WERI-Rb-1 (cell line): ENCODE measurements around the gene OLIG2.
A peak's percentile ranks its signal among the peaks of the same experiment; 100 is the strongest.

Experiments
- DNase-seq: peaks from one replicate; pipeline ENCODE4 v3.0.0-alpha.2; 2020
- H3K27ac ChIP-seq: fragments of 250-450 bp; sonication (Bioruptor Pico); 2 replicates; pipeline ENCODE4 v1.5.1; 2020; ENCODE audit warnings: mild to moderate bottlenecking, moderate library complexity
- H3K27me3 ChIP-seq: fragments of 250-450 bp; sonication (Bioruptor Pico); 2 replicates; pipeline ENCODE4 v1.5.1; 2021; ENCODE audit warnings: mild to moderate bottlenecking, low read depth, moderate library complexity; ENCODE audit not compliant: insufficient read depth, severe bottlenecking
- H3K36me3 ChIP-seq: fragments of 250-450 bp; sonication (Bioruptor Pico); 2 replicates; pipeline ENCODE4 v1.5.1; 2020; ENCODE audit warnings: mild to moderate bottlenecking, moderate library complexity
- H3K4me3 ChIP-seq: 2 replicates; pipeline ENCODE4 v1.5.1; 2011; ENCODE audit warnings: low read depth, mild to moderate bottlenecking, control low read depth, low read length
- H3K9me3 ChIP-seq: fragments of 250-450 bp; sonication (Bioruptor Pico); 2 replicates; pipeline ENCODE4 v1.5.1; 2021; ENCODE audit warnings: mild to moderate bottlenecking, moderate library complexity; ENCODE audit not compliant: severe bottlenecking
- TF ChIP-seq, protein P1 (sequence below): IDR thresholded peaks from 2 replicates; pipeline ENCODE4 v1.5.1; 2011; ENCODE audit warnings: low read depth, mild to moderate bottlenecking, control low read depth, inconsistent platforms, low read length

The OLIG2 gene

DNA sequence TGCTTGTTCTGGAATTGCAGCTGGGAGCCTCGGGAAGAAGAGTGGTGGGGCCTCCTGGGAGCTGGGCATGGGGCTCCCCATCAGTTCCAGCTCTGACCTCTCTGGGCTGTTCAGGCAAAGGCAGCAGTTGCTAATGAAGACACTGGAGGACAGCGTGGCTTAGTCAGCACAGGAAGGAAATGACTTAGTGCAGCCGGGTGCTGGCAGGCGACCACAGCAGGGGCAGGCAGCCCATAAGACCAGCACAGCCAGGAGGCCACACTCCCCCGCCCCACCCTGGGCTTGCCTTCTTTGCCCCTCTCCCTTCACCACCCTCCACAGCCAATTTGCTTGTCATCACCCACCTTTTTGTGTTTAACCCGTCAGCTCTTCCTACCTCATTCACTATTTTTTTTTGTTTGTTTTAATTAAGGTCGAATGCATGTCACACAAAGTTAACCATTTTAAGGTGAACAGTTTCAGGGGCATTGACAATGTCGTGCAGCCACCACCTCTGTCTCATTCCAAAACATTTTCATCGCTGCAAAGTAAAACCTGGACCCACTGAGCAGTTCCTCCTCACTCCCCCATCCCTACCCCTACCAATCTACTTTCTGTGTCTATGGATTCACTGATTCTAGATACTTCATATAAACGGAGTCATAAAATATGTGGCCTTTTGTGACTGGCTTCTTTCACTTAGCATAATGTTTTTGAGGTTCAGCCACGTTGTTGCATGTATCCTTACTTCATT is 10.9 kb downstream of the OLIG2 start:
- TF ChIP-seq, protein P1, sequence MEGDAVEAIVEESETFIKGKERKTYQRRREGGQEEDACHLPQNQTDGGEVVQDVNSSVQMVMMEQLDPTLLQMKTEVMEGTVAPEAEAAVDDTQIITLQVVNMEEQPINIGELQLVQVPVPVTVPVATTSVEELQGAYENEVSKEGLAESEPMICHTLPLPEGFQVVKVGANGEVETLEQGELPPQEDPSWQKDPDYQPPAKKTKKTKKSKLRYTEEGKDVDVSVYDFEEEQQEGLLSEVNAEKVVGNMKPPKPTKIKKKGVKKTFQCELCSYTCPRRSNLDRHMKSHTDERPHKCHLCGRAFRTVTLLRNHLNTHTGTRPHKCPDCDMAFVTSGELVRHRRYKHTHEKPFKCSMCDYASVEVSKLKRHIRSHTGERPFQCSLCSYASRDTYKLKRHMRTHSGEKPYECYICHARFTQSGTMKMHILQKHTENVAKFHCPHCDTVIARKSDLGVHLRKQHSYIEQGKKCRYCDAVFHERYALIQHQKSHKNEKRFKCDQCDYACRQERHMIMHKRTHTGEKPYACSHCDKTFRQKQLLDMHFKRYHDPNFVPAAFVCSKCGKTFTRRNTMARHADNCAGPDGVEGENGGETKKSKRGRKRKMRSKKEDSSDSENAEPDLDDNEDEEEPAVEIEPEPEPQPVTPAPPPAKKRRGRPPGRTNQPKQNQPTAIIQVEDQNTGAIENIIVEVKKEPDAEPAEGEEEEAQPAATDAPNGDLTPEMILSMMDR, result no peak
- H3K4me3 ChIP-seq, result no peak overlapping the region
- H3K9me3 ChIP-seq, result no peaks in the 10 kb centered on the region
- no peak for DNase-seq
- no peaks in the 10 kb centered on the region for H3K36me3 ChIP-seq
- no peaks in the 10 kb centered on the region for H3K27me3 ChIP-seq
- no peak overlapping the region for H3K27ac ChIP-seq

DNA sequence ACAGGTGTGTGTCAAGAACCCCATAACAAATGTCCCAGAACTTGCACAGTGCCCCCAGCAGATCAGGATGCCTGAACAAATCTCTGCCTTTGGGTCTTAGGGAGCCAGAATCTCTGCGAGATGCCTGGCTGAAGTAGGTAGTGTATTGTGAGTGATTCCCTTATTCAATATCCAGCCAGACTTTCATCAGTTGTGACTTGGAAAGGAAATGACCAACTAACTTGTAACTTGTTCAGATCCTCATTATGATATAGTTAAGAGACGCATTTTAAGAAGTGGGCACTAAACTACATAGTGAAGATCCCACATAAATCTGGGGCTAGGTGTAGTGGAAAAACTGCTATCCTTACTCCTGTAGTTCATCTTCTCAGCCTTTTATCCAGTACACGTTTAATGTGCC is 11.8 kb downstream of the OLIG2 start:
- H3K9me3 ChIP-seq, result no peaks in the 10 kb centered on the region
- TF ChIP-seq, protein P1, result no peak
- no peak overlapping the region for H3K27ac ChIP-seq
- no peaks in the 10 kb centered on the region for H3K36me3 ChIP-seq
- H3K27me3 ChIP-seq, result no peaks in the 10 kb centered on the region
- H3K4me3 ChIP-seq, result no peak overlapping the region
- no peak for DNase-seq

DNA sequence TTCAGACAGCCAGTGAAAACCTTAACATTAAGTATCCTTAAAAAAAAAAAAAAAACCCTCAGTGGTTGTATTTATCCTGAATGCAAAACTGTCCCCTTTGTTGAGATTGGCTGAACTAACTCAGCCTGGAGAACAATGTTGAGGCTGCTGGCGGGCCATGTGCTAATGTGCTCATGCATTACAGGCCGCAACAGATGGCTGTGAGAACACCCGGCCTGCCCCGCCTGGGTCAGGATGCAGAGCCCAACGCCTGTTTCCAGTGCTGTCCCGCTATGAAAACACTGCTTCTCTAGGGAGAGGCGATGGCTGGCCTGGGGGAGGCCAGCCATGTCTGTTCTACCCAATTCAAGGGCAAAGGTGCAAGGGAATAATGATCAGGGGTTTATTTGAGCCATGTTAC is 13.8 kb downstream of the OLIG2 start:
- TF ChIP-seq, protein P1, result no peak
- H3K27me3 ChIP-seq, result no peaks in the 10 kb centered on the region
- no peaks in the 10 kb centered on the region for H3K36me3 ChIP-seq
- no peak overlapping the region for H3K27ac ChIP-seq
- H3K9me3 ChIP-seq, result no peaks in the 10 kb centered on the region
- peak; percentile 67 for DNase-seq
- H3K4me3 ChIP-seq, result no peak overlapping the region

DNA sequence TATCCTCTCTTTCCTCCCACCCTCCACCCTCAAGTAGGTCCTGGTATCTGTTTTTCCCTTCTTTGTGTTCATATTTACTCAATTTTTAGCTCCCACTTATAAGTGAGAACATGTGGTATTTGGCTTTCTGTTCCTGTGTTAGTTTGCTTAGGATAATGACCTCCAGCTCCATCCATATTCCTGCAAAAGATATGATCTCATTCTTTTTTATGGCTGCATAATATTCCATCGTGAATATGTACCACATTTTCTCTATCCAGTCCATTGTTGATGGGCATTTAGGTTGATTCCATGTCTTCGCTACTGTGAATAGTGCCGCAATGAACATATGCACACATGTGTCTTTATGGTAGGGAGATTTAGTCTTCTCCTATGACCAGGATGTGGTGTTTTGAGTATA is 14.5 kb downstream of the OLIG2 start:
- Histone ChIP-seq H3K4me3 (no peak overlapping the region), H3K27me3 (no peaks in the 10 kb centered on the region), H3K9me3 (no peaks in the 10 kb centered on the region), H3K36me3 (no peaks in the 10 kb centered on the region), H3K27ac (no peak overlapping the region)
- no peak for DNase-seq
- TF ChIP-seq, protein P1, result no peak

DNA sequence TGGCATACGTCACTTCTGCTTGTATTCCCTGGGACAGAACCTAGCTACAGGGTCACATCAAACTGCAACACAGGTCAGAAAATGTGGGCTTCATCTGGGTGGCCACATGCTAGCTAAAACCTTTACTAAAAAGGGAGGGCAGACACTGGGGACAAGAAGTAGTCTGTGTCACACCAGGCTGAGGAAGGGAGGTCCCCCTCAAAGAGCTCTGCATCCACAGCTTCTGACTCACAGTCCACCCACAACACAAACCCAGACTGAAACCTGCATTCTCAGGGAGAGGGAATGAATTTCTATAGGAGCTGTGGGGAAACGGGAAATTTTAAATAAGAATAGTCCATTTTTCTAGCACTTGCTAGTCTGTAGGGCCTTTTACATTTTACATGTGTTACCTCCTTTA is 16.2 kb downstream of the OLIG2 start:
- H3K27ac ChIP-seq, result no peak overlapping the region
- H3K36me3 ChIP-seq, result no peaks in the 10 kb centered on the region
- H3K9me3 ChIP-seq, result no peaks in the 10 kb centered on the region
- TF ChIP-seq, protein P1, result no peak
- no peaks in the 10 kb centered on the region for H3K27me3 ChIP-seq
- DNase-seq, result no peak
- H3K4me3 ChIP-seq, result no peak overlapping the region

DNA sequence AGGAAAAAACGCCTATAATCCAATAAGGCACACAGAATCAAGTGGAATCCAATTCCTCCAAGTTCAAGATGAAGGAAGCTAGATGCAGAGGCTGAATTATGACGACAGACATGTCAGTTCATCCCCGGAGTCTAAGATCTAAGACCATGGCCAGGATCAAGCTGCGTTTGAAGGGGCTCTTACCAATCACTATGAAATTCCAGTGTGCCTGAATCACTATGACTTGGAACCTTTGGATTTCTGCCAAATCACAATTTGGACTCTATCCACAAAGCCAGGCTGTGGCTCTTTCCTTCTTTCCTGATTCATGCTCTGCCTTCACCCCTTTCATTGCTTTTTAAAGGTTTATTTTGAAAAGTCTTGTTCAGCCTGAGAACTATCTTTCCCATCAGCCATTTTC is 17.1 kb downstream of the OLIG2 start:
- Histone ChIP-seq H3K27ac (no peak overlapping the region), H3K36me3 (no peaks in the 10 kb centered on the region), H3K4me3 (no peak overlapping the region), H3K27me3 (no peaks in the 10 kb centered on the region), H3K9me3 (no peaks in the 10 kb centered on the region)
- no peak for DNase-seq
- TF ChIP-seq, protein P1, result no peak
